ENCODE results near the gene SPATA4. TPM values are rescaled to one million over a fixed set of nuclear protein-coding genes. Genes with fewer than 3 reads are reported as not detected.

The SPATA4 gene
- total RNA-seq, 6 experiments from 2014 or later: not detected

DNA sequence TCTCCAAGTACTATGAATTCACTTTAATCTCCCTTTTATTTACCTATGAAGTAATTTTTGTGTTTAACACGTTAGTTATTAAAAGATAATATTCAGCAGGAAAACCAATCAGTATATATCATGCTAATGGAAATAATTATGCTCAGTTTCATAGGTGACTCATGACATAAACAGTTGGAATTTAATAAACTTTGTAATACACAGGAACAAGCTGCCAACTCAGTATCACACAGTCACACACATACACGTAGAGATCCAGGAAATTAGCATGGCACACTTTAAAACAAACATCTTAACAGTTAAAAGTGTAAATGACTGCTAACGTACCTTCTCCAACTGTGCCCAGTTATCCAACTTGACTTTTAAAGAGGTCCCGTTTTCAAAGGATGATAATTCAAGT, 2.3 kb downstream of the SPATA4 start:
- 27% methylated on average over 4 of the region's 4 CpGs for WGBS (ENCODE audit: insufficient coverage, low coverage, low lambda C conversion rate, missing lambda C conversion rate)

DNA sequence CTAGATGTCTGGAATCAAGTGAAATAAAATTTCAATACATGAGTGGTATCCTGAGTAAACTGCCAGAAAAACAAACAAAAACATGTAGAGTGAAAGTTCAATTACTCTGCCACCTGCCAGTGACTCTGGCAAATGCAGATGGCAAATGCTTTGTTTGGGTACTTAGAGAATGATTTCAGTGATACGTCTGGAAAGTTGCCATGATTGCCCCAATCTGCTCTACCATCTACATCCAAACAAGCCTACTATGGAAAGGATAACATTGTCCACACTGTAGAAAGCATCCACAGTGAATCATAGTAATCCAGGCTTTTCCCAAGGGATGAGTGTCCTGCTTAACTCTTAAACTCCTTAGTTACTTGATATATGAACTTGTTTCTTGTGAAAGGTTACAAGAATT, 3.4 kb downstream of the SPATA4 start:
- WGBS (ENCODE audit: insufficient coverage, low coverage, low lambda C conversion rate, missing lambda C conversion rate): 11% methylated on average over 1 of the region's 1 CpG
- no peak for TF ChIP-seq POLR2A (IDR thresholded peaks at IDR 0.05)
- TF ChIP-seq, protein P1, sequence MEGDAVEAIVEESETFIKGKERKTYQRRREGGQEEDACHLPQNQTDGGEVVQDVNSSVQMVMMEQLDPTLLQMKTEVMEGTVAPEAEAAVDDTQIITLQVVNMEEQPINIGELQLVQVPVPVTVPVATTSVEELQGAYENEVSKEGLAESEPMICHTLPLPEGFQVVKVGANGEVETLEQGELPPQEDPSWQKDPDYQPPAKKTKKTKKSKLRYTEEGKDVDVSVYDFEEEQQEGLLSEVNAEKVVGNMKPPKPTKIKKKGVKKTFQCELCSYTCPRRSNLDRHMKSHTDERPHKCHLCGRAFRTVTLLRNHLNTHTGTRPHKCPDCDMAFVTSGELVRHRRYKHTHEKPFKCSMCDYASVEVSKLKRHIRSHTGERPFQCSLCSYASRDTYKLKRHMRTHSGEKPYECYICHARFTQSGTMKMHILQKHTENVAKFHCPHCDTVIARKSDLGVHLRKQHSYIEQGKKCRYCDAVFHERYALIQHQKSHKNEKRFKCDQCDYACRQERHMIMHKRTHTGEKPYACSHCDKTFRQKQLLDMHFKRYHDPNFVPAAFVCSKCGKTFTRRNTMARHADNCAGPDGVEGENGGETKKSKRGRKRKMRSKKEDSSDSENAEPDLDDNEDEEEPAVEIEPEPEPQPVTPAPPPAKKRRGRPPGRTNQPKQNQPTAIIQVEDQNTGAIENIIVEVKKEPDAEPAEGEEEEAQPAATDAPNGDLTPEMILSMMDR (IDR thresholded peaks at IDR 0.05): no peak
- H3K27me3 ChIP-seq: no peaks in the 10 kb centered on the region
- H3K36me3 ChIP-seq: no peaks in the 10 kb centered on the region
- peaks cover 0 to 5% (median 0%) of the 10 kb centered on the region in 4 donors for H3K4me1 ChIP-seq
- ATAC-seq (no peak), DNase-seq (no peak)
- intact Hi-C loops (cut with DNase I): no loop called here
- H3K9me3 ChIP-seq: no peaks in the 10 kb centered on the region
- H3K27ac ChIP-seq: no peak overlapping the region
- no peak overlapping the region for H3K4me3 ChIP-seq

More for the DNA sequence above, 2.3 kb downstream of the SPATA4 start:
- DNase-seq: no peak
- intact Hi-C loops (cut with DNase I): no loop called here
- no peak for ATAC-seq
- Histone ChIP-seq H3K9me3 (no peaks in the 10 kb centered on the region), H3K36me3 (no peaks in the 10 kb centered on the region), H3K27ac (no peak overlapping the region), H3K27me3 (no peaks in the 10 kb centered on the region), H3K4me1 (peaks cover 0 to 5% (median 0%) of the 10 kb centered on the region in 4 donors), H3K4me3 (no peak overlapping the region)
- TF ChIP-seq, protein P1 (IDR thresholded peaks at IDR 0.05): no peak
- no peak for TF ChIP-seq POLR2A (IDR thresholded peaks at IDR 0.05)

DNA sequence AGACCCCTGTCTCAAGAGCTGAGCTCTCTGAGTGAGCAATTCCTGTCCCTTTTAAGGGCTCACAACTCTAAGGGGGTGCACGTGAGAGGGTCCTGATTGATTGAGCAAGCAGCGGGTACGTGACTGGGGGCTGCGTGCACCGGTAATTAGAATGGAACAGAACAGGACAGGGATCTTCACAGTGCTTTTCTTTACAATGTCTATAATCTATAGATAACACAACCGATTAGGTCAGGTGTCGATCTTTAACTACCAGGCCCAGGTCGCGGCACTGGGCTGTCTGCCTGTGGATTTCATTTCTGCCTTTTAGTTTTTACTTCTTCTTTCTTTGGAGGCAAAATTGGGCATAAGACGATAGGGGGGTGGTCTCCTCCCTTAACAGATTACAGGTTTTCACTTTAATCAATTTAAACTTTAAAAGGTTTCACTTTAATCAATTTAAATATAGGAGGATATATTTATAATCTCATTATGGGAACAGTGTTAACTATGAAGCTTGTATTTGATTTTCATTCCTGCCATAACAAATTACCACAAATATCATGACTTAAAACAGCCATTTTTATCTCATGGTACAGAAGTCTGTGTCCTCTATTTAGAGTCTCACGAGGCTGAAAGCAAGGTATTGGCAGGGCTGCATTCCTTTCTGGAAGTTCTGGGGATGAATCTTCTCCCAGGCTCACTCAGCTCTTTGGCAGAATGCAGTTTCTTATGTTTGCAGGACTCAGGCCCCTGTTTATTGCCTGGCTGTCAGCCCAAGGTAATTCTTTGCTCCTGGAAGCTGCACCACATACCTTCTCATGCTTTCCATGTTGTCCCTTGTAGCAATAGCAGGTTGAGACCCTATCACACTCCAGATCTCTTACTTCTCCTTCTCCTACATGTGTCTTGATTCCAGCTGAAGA, 5.2 kb downstream of the SPATA4 start:
- ATAC-seq (no peak), DNase-seq (no peak)
- TF ChIP-seq POLR2A (IDR thresholded peaks at IDR 0.05): no peak
- TF ChIP-seq, protein P1 (IDR thresholded peaks at IDR 0.05): no peak
- WGBS (ENCODE audit: insufficient coverage, low coverage, low lambda C conversion rate, missing lambda C conversion rate): 62% methylated on average over 11 of the region's 11 CpGs
- H3K27me3 ChIP-seq: no peaks in the 10 kb centered on the region
- H3K36me3 ChIP-seq: no peaks in the 10 kb centered on the region
- intact Hi-C loops (cut with DNase I): no loop called here
- H3K4me3 ChIP-seq: no peak overlapping the region
- no peaks in the 10 kb centered on the region for H3K9me3 ChIP-seq
- H3K27ac ChIP-seq: no peak overlapping the region
- peaks cover 0 to 4% (median 0%) of the 10 kb centered on the region in 4 donors for H3K4me1 ChIP-seq

DNA sequence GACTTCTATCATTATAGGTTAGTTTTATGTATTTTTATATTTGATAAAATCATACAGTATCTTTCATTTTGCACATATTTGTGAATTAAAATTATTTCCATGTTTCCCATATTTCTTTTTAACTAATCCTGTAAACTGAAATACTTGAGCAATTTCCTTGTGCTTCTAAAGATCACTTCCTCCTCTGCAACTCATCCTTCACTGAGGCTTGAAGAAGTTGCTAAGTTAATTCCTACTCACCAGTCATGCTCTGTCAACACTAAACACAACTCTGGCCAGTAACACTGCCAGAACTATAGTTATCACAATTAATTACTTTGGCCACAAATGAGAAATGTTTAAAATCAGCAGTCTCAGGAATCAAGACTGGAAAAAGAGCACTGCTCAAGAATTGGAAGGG, 6.7 kb downstream of the SPATA4 start:
- no peaks in the 10 kb centered on the region for H3K4me1 ChIP-seq
- no peaks in the 10 kb centered on the region for H3K36me3 ChIP-seq
- no peaks in the 10 kb centered on the region for H3K9me3 ChIP-seq
- intact Hi-C loops (cut with DNase I): no loop called here
- DNase-seq (no peak), ATAC-seq (no peak)
- no peak overlapping the region for H3K4me3 ChIP-seq
- no peak overlapping the region for H3K27ac ChIP-seq
- no peaks in the 10 kb centered on the region for H3K27me3 ChIP-seq
- TF ChIP-seq, protein P1 (IDR thresholded peaks at IDR 0.05): no peak
- no peak for TF ChIP-seq POLR2A (IDR thresholded peaks at IDR 0.05)

Data from right lobe of liver (tissue), 6 donors.